ENCODE results near the gene DNAAF3.

DNA sequence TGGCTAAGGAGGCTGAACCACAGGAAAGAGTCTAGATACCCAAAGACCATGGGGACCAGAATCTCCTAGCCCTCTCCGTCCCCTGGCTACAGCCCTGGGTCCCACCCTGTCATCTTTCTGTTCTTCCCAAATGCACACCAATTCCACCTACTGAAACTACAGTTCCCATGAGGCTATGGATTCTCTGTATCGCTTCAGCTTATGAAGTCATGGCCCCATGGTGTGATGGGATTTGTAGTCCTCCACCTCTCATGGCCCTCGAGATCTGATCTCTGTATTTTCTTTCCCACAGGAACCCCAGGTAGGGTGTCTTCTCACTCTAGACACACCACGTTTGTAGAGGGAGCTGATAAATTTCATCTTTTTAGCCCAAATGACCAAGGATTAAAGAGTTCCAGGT, 31.1 kb upstream of the DNAAF3 start:
- TF ChIP-seq, protein P1, sequence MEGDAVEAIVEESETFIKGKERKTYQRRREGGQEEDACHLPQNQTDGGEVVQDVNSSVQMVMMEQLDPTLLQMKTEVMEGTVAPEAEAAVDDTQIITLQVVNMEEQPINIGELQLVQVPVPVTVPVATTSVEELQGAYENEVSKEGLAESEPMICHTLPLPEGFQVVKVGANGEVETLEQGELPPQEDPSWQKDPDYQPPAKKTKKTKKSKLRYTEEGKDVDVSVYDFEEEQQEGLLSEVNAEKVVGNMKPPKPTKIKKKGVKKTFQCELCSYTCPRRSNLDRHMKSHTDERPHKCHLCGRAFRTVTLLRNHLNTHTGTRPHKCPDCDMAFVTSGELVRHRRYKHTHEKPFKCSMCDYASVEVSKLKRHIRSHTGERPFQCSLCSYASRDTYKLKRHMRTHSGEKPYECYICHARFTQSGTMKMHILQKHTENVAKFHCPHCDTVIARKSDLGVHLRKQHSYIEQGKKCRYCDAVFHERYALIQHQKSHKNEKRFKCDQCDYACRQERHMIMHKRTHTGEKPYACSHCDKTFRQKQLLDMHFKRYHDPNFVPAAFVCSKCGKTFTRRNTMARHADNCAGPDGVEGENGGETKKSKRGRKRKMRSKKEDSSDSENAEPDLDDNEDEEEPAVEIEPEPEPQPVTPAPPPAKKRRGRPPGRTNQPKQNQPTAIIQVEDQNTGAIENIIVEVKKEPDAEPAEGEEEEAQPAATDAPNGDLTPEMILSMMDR (IDR thresholded peaks at IDR 0.05; ENCODE audit: borderline replicate concordance, extremely low read depth, low read length, poor library complexity, severe bottlenecking), result no peak
- TF ChIP-seq EZH2 (IDR thresholded peaks at IDR 0.05; ENCODE audit: borderline replicate concordance, low read depth, low read length, severe bottlenecking), result no peak
